ENCODE results near the gene POU5F1. TPM values are rescaled to one million over a fixed set of nuclear protein-coding genes. Genes with fewer than 3 reads are reported as not detected.

Gene POU5F1
- total RNA-seq, 4 donors from 2014 or later = 0.67 to 2.8 (median 1.8) TPM; not detected in 1

DNA sequence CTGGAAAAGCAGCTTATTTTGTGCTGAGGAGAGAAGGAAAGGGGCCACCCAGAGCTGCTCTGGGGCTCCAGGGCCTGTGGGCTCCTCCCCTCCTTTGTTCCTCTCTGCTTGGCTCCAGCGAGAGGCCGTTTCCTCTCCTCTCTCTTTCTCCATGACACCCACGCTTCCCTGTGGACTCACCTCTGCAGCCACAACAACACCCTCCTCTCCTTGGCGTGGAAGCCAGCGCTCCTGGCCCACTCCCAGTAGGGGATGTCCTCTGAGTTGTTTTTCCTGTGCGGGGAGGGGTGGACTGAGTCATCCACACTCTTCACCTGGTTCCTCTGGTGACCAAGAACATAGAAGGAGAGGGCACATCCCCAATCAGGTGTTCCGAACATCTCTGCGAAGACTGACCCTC lies 45.3 kb downstream of the POU5F1 start:
- H3K27me3 ChIP-seq = no peaks in the 10 kb centered on the region
- intact Hi-C loops (cut with DNase I; ENCODE audit: low total_unique reads) = no loop called here
- TF ChIP-seq CTCF (IDR thresholded peaks at IDR 0.05) = no peak
- no peak for TF ChIP-seq POLR2A (IDR thresholded peaks at IDR 0.05)
- H3K9me3 ChIP-seq = no peaks in the 10 kb centered on the region
- peak; percentile 81 to 84 for DNase-seq
- H3K36me3 ChIP-seq = no peaks in the 10 kb centered on the region
- H3K27ac ChIP-seq = peak overlapping the region; percentile 39 to 55
- H3K4me3 ChIP-seq = no peak overlapping the region
- no peaks in the 10 kb centered on the region for H3K4me1 ChIP-seq

GRCh38 chr6:31122791-31123706 lies 47.4 kb downstream of the POU5F1 start:
- TF ChIP-seq POLR2A (IDR thresholded peaks at IDR 0.05) (no peak), CTCF (IDR thresholded peaks at IDR 0.05) (no peak)
- peak; percentile 70 to 84 for DNase-seq
- Histone ChIP-seq H3K9me3 (no peaks in the 10 kb centered on the region), H3K4me3 (no peak overlapping the region), H3K27me3 (no peaks in the 10 kb centered on the region), H3K4me1 (no peaks in the 10 kb centered on the region), H3K27ac (peak overlapping the region; percentile 50 to 63), H3K36me3 (no peaks in the 10 kb centered on the region)
- intact Hi-C loops (cut with DNase I; ENCODE audit: low total_unique reads) = no loop called here

GRCh38 chr6:31121131-31121790 lies 49.2 kb downstream of the POU5F1 start:
- H3K27ac ChIP-seq = peak overlapping the region in 1 of 2 donors; percentile 34
- intact Hi-C loops (cut with DNase I; ENCODE audit: low total_unique reads) = no loop called here
- no peaks in the 10 kb centered on the region for H3K9me3 ChIP-seq
- no peaks in the 10 kb centered on the region for H3K36me3 ChIP-seq
- H3K4me1 ChIP-seq = no peaks in the 10 kb centered on the region
- no peaks in the 10 kb centered on the region for H3K27me3 ChIP-seq
- no peak for DNase-seq
- H3K4me3 ChIP-seq = no peak overlapping the region
- TF ChIP-seq POLR2A (IDR thresholded peaks at IDR 0.05) = no peak
- no peak for TF ChIP-seq CTCF (IDR thresholded peaks at IDR 0.05)

- TF ChIP-seq CTCF (IDR thresholded peaks at IDR 0.05) (no peak), POLR2A (IDR thresholded peaks at IDR 0.05) (no peak)
- Histone ChIP-seq H3K27me3 (no peaks in the 10 kb centered on the region), H3K4me1 (no peaks in the 10 kb centered on the region), H3K4me3 (no peak within 1 kb of the TSS), H3K9me3 (no peaks in the 10 kb centered on the region), H3K36me3 (no peaks in the 10 kb centered on the region), H3K27ac (no peak within 1 kb of the TSS)
- intact Hi-C loops (cut with DNase I; ENCODE audit: low total_unique reads) = no loop called here
- no peak for DNase-seq
Measured at GRCh38 chr6:31120151-31120915, 50.1 kb downstream of the POU5F1 start, which contains the start of gene CDSN. Gene CDSN (minus strand): TSS chr6:31120446. CDS start chr6:31120419, 27 bp downstream.

All from uterus (tissue), 4 donors.